Measurements from ENCODE around the gene FBXO34.
A peak's percentile ranks its signal among the peaks of the same experiment; 100 is the strongest.
"Not testable (repeated sequence)": the region's sequence is repeated elsewhere in the genome, so short reads cannot be mapped to it uniquely, and the experiment has no call there.

Gene FBXO34

DNA sequence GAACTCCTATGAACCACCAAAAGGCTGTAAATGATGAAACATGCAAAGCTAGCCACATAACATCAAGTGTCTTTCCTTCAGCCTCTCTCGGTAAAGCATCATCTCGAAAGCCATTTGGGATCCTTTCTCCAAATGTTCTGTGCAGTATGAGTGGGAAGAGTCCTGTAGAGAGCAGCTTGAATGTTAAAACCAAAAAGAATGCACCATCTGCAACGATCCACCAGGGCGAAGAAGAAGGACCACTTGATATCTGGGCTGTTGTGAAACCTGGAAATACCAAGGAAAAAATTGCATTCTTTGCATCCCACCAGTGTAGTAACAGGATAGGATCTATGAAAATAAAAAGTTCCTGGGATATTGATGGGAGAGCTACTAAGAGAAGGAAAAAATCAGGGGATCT lies 79.2 kb downstream of the FBXO34 start:
- no peak for DNase-seq

- DNase-seq, result no peak
These were observed 79.9 kb downstream of the FBXO34 start for GRCh38 chr14:55351111-55351510.

DNA sequence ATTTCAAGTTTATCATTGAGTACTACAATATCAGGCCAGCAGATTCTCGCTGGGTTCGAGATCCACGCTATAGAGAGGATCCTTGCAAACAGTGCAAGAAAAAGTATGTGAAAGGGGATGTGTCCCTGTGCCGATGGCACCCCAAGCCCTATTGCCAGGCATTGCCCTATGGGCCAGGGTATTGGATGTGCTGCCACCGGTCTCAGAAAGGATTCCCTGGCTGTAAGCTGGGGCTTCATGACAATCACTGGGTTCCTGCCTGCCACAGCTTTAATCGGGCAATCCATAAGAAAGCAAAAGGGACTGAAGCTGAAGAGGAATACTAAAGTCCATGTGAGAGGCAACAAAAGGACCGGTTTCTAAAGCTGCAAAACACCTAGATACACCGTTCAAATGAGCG lies 81.0 kb downstream of the FBXO34 start:
- DNase-seq, result no peak

DNA sequence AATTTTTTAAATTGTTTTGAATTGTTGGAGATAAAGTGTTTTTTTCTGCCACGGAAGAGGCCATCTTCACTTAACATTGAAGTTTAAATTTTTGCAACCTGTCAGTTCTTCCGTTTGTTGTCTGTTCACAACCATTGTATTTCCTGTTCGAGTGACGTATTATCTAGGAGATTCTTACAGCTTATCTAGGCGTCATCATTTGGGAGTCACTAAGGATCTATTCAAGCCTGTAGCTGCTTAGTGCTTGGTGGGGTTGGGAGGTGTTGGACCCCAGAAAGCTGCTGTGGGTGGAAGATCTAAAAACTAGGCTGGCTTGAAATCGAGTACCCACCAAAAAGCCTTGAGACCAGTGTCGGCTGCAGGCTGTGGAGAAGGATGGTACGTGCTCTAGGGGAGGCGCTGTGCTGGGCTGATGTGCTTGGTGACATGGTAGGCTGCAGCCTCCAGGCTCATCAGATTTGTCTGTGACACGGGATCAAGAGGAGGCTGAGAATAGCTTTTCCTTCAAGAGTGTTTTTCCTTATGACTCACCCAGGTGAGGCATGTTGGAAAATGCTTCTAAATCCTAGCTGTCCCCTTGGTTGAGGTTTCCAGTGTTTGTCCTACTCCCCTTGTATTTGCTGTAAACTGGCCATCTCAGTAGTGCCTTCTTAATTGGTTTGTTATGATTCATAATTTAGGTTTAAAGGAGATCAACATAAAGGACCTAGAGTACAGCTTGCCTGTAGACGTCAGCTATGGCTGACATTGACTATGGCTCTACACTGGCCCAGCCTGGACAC lies 82.7 kb downstream of the FBXO34 start:
- no peak for DNase-seq

GRCh38 chr14:55354500-55354899 lies 83.3 kb downstream of the FBXO34 start:
- peak; percentile 37 for DNase-seq

GRCh38 chr14:55355922-55356321 lies 84.7 kb downstream of the FBXO34 start:
- DNase-seq, result no peak

DNA sequence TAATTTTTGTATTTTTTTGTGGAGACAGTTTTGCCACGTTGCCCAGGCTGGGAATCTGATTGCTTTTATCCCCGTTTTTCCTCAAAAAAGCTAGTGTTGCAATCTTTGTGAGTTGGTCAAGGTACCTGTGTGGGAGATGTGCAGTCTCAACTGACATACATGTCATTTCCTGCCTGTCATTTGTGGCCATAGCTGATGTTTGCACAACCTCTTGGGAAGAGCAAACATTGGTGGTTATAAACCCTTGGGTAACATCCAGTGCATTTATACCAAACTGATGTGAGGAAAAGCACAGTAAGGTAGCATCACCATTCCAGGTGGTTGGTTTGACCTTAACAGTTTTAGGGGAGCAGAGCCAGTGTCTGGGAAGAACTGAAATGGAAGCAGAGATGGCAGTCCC lies 85.7 kb downstream of the FBXO34 start:
- no peak for DNase-seq

DNA sequence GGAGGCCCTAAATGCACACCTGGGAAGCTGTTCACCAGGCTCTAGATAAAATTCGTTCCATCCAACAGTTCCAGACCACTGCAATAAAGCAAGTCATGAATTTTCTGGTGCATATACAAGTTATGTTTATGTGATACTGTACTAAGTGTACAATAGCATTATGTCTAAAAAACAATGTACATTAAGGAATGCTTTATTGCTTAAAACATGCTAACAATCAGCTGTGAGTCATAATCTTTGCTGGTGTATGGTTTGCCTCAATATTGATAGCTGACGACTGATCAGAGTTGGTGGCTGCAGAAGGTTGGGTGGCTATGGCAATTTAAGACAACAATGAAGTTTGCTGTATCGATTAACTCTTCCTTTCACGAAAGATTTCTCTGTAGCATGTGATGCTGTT lies 88.1 kb downstream of the FBXO34 start:
- no peak for DNase-seq

DNA sequence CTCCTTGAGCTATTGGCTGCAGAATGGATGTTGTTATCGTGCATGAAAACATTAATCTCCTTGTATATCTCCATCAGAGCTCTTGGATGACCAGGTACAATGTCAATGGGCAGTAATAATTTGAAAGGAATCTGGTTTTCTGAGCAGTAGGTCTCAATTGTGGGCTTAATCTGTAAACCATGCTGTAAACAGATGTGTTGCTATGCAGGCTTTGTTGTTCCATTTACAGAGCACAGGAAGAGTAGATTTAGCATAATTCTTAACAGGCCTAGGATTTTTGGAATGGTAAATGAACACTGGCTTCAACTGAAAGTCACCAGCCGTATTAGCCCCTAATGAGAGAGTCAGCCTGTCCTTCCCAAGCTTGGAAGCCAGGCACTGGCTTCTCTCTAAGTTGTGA lies 90.0 kb downstream of the FBXO34 start:
- no peak for DNase-seq

DNA sequence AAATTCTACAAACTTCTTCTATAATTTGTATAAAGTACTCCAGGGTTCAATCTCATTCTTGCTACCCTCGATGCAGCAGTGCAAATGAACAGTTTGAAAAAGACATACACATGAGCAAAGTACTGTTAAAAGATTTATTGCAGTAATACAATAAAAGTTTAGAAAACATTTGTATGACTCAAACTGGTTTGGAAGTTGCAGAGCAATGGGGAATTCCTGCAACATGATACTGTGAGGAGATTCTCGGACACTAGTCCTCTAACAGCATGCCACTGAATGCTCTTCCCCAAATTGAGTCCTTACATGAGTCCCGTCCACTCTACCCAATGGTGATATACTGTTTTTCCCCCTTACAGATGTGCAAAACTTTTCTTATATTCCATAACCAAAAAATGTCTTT lies 95.0 kb downstream of the FBXO34 start:
- DNase-seq, result no peak

GRCh38 chr14:55370883-55371455 lies 99.7 kb downstream of the FBXO34 start:
- DNase-seq, result no peak

DNA sequence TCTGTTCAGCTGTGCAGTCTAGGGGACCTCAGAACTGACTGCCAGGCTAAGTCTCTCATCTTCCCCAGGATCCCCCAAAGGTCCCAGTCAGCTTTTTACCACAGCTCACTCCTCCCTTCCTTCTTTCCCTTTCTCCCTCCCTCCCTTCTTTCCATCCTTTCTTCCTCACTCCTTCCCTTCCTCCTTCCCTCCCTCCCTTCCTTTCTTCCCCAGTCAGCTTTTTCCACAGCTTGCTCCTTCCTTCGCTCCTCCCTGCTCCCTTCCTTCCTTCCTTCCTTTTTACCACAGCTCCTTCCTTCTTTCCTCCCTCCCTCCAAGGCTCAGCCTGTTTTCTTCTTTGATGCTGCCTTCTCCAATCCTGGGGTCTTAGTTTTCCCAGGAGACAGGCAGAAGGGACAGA lies 101.2 kb downstream of the FBXO34 start:
- DNase-seq, result no peak

DNA sequence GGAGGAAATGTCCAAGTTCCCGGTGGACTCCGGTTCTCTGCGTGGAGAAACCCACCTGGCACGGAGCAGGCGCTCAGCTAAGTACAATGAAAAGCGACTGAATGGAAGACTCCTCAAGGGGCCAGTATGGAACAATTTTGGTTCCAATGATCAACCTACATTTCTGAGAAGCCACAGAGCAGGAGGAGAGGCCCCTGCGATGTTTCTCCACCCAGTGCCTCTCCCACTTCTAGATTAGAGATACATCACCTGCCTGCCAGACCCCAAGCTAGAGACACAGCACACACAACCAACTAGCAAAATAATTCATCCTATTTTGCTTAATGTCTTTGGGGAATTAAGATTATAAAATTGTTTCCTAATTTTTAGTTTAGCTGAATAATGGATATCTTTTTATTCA lies 101.6 kb downstream of the FBXO34 start:
- no peak for DNase-seq

- no peak for DNase-seq
These were observed 102.8 kb downstream of the FBXO34 start for GRCh38 chr14:55373784-55374705.

- no peak for DNase-seq
These were observed 103.5 kb downstream of the FBXO34 start for GRCh38 chr14:55374771-55375170.

- no peak for DNase-seq
These were observed 106.0 kb downstream of the FBXO34 start for GRCh38 chr14:55377236-55377635.

DNA sequence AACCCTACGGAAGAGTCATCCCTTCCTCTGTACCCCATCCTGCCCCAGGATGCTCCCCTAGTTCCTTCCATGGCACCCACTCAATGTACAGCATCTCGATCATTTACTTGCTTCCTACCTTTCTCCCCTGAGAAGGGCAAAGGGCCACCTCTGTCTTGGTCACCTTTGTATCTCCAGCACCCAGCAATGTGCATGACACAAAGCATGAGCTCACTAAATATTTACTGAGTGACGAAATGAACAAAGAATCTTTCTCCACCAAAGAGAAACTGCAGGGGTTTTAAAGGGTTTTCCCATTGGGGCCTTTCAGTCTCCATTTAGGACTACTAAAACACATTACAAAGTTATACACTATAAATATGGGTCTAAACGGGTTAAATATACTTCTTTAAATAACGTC lies 109.8 kb downstream of the FBXO34 start:
- no peak for DNase-seq

GRCh38 chr14:55381561-55381960 lies 110.3 kb downstream of the FBXO34 start:
- no peak for DNase-seq

DNA sequence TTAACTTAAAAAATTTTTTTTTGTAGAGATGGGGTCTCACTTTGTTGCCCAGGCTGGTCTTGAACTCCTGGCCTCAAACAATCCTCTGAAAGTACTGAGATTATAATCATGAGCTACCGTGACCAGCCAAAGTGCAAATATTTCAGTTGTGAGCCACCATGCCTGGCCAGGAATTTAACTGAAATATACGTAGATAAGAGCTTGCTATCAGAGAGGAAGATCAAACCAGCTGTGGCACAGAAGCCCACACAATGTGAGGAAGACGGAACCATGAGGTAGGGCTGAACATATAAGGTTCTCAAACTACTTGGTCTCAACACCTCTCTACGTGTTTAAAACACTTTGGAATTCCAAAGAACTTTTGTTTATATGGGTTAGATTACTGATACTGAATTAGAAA lies 111.3 kb downstream of the FBXO34 start:
- no peak for DNase-seq

GRCh38 chr14:55383056-55383466 lies 111.8 kb downstream of the FBXO34 start:
- not testable (repeated sequence) for DNase-seq

DNA sequence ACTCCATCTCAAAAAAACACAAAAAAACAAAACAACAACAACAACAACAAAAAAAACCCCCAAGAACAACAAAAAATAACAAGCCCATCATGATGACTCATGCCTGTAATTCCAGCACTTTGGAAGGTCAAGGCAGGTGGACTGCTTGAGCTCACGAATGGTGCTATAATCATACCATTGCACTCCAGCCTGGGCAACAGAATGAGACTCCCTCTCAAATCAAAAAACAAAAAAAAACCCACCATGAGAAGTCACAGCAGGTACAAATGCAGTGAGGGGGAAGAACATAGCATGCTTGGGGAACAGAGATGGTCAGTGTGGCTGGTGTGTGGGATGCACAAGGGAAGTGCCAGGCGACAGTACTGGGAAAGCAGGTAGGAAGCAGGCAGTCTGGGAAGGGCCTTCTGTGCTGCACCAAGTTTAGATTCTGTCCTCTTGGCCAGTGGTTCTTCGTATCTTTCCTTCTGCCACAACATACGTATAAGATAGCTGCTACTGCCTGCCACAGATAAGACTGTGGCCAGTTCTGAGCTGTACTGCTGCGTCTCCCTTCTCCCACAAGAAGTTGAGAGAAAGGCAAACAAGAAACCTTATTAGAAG lies 112.4 kb downstream of the FBXO34 start:
- no peak for DNase-seq

GRCh38 chr14:55384536-55384935 lies 113.3 kb downstream of the FBXO34 start:
- DNase-seq, result no peak

- no peak for DNase-seq
These were observed 115.0 kb downstream of the FBXO34 start for GRCh38 chr14:55386037-55386808.
